Uterus (tissue), 2 donors: ENCODE results near the gene HOXC6.

Experiments
- CTCF ChIP-seq, 4 experiments: fragments of 200-600 bp in 2 of 4; fragments of 450-650 bp in 2 of 4; sonication (generic) in 2 of 4; IDR thresholded peaks; one replicate each; pipeline ENCODE4 v1.5.1; 2016 to 2019; ENCODE audit warnings: antibody characterized with exemption in 4 of 4, mild to moderate bottlenecking in 2 of 4, moderate library complexity in 1 of 4
- POLR2A ChIP-seq, 2 donors: fragments of 450-650 bp; IDR thresholded peaks; one replicate each; pipeline ENCODE4 v1.6.1; 2016; ENCODE audit warnings: antibody characterized with exemption in 2 of 2, mild to moderate bottlenecking in 1 of 2, moderate library complexity in 1 of 2

GRCh38 chr12:54060975-54061778 is 32.9 kb downstream of the HOXC6 start:
- no peak for TF ChIP-seq POLR2A (IDR thresholded peaks at IDR 0.05)
- TF ChIP-seq CTCF (IDR thresholded peaks at IDR 0.05): no peak
